Measurements from ENCODE around the gene CTCF.

GRCh38 chr16:67675579-67675935 is 113.2 kb downstream of the CTCF start:
- TF ChIP-seq CTCF (conservative IDR thresholded peaks at IDR 0.05; ENCODE audit: low read depth, low read length) (no peak), EZH2 (IDR thresholded peaks at IDR 0.05; ENCODE audit: low read length, unreplicated experiment) (no peak), EZH2phosphoT487 (IDR thresholded peaks at IDR 0.05; ENCODE audit: borderline replicate concordance, low read length) (no peak)
